Activated gamma-delta T cell (primary cell): Measurements from ENCODE around the gene ARMC9.
"Not testable (repeated sequence)": the region's sequence is repeated elsewhere in the genome, so short reads cannot be mapped to it uniquely, and the experiment has no call there.

Experiments
- DNase-seq: peaks from one replicate; lab custom pipeline; 2025; lab: John Stamatoyannopoulos, UW

Gene ARMC9

DNA sequence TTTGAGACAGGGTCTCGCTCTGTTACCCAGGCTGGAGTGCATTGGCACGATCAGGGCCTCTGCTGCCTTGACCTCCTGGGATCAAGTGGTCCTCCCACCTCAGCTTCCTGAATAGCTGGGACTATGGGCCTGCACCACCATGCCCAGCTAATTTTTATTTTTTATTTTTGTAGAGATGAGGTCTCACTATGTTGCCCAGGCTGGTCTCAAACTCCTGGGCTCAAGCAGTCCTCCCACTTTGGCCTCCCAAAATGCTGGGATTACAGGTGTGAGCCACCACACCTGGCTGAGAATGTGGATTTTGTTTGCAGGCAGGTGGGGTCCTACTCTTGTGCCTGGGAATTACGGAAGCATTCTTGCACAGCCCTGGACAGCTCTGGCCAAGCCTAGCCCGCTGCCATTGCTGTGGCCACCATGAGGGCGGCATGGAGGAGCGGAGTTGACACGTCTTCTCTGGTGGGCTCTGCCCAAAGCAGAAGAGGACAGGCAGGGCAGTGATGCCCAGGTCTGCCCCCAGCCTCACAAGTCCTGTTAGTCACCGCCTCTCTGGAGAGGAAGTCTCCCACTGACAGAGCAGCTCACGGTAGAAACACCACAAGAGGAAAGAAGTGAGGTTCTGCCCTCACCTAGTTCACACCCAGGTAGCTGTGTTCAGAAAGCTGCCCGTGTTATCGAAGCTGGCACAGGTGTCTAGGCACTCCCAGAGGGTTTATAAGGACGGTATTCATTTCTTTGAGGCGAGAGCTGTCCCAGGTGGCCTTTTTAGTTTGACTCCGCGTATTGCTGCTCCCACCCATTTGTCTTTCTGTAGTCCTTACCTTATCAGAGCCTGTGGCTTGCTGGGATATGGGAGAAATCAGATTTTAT, 46.2 kb downstream of the ARMC9 start:
- no peak for DNase-seq

DNA sequence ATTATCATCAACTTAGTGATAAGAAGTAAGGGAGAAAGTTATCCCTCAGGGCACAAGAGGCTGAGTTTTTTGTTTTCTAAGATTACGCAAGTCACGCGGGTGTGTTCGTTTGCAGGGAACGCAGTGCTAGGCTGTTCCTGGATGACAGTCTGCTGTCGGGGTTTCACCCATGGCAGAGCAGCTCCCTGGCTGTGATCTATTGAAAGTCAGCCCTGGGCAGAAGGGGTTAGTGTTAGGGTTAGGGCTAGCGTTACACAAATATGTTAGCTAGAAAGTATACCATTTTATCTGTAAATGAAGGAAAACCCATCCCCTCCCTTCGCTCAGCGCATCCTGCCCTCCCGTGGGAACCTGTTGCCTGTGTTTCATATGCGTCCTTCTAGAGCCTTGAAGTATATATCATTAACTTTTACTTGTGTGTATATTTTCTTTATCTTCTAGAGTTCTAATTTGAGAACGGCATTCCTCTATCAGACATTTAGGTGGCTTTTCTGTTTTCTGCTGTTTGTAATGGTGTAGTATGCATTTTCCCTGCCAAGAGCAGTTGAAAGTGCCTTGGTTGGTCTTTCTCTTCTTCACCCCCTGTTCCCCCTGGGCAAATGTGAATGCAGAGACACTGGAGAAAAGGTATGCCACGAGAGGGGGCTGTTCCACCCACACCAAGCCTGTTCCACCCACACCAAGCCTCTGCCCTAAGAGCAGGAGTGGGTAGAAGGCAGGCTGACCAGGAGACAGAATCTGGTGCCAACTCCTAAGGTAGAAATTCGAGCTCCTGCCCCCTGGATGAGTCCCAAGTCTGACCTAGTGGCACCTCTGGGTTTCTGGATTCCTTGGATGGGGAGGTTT, 47.0 kb downstream of the ARMC9 start:
- no peak for DNase-seq

DNA sequence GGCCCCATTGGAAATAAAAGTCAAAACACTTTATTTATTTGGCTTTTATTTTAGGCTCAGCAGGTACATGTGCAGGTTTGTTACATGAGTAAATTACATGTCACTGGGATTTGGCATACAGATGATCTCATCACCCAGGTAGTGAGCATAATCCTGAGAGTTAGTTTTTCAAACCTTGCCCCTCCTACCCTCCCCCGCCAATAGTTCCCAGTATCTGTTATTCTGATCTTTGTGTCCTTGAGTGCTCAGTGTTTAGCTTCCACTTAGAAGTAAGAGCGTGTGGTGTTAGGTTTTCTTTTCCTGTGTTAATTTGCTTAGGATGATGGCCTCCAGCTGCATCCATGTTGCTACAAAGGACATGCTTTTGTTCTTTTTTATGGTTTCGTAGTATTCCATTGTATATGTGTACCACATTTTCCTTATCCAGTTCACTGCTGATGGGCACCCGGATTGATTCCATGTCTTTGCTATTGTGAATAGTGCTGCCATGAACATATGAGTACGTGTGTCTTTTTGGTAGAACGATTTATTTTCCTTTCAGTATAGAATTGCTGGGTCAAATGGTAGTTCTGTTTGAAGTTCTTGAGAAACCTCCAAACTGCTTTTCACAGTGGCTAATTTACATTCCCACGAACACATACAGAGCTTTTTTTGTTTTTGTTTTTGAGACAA, 47.9 kb downstream of the ARMC9 start:
- DNase-seq = no peak

- DNase-seq = no peak
Observed at GRCh38 chr2:231250146-231250545, 51.7 kb downstream of the ARMC9 start.

- no peak for DNase-seq
Observed at GRCh38 chr2:231250698-231251097, 52.3 kb downstream of the ARMC9 start.

DNA sequence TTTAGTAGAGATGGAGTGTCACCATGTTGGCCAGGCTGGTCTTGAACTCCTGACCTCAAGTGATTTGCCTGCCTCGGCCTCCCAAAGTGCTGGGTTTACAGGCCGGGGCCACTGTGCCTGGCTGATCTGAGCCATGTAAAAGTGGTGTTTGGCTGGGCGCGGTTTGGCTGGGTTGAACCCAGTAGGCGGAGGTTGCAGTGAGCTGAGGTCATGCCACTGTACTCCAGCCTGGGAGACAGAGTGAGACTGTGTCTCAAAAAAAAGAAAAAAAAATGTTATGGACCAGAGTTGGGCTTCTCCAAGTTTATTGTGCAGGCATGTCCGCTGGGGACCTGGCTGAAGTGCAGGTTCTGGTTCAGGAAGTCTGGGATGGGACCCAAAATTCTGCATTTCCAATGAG, 54.9 kb downstream of the ARMC9 start:
- DNase-seq = not testable (repeated sequence)

DNA sequence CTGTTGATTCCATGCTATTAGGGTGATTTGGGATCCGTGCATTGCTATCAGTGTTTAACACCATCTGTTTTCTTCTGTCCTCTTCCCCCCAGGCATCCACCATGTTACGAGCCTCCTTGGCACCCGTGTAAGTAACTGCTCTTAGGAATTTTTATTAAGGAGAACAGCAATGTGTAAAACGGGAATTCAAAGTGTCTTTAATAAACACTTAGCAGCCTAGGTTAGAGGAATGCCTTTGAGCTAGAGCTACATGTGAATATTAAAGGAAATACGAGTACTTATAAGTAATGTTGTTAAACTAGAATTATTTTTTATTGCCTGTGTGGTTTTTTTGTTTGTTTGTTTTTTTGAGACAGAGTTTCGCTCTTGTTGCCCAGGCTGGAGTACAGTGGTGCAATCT, 58.1 kb downstream of the ARMC9 start:
- no peak for DNase-seq

DNA sequence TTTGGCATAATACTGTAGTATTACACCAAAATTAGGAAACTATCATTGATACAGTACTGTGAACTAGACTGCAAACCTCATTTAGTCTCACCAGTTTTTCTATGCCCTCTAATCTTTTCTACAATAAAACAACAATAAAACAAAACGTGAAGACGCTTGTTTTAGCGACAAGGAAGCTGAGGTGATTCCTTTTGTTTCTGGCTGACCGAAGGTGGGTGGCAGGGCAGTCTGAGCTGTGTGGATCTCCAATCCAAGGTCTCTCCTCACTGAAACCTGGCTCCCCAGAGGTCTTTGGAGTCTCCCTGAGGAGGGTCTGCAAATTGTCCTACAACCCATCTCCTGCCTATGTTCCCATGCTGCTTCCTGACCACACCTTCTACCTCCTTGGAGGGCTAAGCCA, 59.3 kb downstream of the ARMC9 start:
- no peak for DNase-seq

DNA sequence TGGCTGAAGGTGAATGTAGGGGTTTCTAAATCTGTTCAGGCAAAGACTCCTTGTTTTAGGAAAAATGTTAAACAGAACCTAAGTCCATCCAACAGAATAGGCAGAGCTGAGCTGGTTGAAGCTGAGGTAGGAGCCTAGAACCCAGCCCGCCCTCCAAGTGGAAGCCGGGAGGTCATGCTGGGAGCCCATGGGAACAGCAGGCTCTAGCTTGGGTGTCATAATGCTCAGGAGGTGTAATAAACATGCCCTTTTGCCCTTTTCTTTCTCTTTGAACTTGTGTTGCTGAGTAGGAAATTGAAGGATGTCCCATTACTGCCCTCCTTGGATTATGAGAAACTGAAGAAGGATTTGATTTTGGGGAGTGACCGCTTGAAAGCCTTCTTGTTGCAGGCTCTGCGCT, 60.3 kb downstream of the ARMC9 start:
- no peak for DNase-seq

DNA sequence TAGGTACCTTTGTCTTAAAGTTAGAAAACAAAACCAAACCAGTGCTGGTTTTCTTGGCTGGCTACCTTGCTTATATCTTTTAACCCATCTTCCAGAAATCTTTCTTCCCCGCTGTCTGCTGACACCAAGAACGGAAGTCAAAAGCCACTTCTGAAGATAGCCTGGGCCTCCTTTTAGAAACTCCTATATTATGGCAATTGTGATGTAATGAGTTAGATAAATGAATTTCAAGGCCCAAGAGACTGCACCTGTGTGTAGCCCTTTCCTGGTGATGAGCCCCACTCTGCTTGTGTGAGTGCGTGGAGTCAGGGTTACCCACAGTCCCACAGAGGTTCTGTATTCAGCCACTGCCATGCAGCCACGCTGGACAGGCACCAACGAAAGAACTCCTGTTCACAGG, 60.7 kb downstream of the ARMC9 start:
- DNase-seq = no peak

- DNase-seq = no peak
Observed at GRCh38 chr2:231260442-231261208, 62.2 kb downstream of the ARMC9 start.

DNA sequence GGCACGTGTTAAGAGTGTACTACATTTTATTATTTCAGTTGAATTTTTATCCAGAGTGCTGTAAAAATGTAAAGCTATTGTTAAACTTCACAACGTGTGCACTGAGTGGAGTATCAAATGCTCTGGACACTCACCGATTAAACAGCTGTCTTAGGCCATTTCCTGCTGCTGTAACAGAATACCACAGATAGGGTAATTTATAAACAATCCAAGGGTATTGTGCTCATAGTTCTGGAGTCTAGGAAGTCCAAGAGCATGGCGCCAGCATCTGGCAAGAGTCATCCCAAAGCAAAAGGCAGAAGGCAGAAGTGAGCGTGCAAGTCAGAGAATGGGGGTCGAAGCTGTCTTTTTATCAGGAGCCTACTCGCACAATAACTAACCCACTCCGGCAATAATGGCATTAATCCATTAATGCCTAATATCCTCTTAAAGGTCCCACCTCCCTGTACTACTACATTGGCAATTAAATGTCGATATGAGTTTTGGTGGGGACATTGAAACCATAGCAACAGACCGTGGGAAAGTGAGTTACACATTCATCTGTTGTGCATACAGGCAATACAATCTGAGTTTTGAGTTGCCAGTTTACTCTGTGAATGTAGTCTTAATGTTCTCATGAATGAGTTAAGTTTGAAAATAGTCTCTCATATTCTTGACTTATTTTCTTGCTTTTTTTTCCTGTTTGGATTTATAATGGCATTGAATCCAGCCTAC, 64.8 kb downstream of the ARMC9 start:
- no peak for DNase-seq

DNA sequence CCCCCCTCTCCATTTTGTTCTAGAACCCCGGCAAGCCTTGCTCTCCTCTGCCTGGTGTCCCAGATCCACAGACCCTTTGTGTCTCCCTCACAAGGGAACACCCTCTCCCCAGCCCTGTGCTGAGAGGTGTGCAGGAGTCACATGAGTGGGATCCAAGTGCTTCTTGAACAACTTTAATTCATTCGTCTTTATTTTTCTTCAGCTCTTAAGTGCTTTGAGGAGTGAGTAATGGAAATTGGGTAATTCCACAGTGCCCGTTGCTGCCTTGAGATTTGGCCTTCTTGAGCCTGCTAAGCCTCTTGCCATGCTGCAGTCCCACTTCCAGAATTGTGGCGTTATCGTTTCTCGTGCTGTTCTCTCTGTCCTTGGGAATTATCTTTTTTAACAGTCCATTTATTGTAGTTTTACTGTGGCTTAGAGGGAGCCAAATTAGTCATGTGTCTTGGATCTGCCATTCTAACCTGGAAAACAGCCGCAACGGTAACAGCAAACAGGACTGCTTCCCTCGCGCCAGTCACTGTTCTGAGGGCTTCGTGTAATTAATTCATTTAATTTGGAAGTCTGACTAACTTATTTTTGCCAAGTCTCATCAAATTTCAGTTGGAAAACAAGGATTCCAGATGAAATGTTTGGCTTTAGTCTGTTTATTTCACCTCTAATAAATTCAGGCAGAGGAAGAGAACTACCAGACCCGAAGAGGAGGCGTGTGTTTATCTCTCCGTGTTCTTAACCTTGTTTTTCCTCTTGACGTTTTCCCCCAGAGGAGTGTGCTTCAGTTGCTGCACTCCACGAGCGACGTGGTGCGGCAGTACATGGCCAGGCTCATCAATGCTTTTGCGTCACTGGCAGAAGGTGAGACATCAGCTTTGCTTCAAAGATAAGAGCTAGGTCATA, 72.0 kb downstream of the ARMC9 start:
- no peak for DNase-seq

GRCh38 chr2:231272991-231273390, 74.6 kb downstream of the ARMC9 start:
- no peak for DNase-seq

DNA sequence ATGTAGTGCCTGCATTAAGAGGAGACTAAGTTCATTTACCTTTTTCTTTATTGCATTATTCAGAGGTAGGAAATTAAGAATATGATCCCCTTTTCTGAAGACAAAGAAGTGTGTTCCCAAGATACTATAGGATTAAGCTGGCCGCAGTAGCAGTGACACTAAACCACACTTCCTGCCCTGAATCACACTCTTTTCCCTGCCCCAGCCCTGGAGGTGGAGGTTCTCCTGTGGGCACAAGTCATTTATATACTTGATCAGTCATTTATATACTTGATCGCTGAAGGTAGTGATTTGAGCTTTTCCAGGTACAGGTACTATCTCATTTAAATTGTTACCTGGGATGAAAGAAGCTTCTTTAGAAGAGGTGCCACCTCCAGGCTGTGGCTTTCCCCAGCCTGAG, 78.6 kb downstream of the ARMC9 start:
- no peak for DNase-seq

GRCh38 chr2:231277962-231278361, 79.5 kb downstream of the ARMC9 start:
- no peak for DNase-seq

- DNase-seq = no peak
Observed at GRCh38 chr2:231278868-231279267, 80.4 kb downstream of the ARMC9 start.

DNA sequence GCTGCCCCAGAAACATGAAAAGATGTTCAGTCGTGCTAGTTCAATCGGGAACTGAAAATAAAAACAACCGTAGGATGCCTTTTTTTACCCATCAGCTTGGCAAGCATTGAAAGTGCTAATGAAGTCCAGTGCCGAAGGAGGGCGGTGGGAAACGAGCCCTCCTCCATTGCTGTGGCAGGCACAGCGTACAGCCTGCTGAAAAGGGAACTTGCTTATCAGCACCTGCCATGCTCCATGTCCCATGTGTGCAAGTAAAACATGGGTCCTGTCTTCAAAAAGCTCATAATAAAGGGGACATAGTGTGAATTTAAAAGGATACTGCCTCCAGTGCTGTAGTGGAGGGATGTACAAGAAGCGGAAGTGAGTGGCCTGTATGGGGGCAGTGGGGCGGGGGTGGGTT, 82.4 kb downstream of the ARMC9 start:
- DNase-seq = no peak

DNA sequence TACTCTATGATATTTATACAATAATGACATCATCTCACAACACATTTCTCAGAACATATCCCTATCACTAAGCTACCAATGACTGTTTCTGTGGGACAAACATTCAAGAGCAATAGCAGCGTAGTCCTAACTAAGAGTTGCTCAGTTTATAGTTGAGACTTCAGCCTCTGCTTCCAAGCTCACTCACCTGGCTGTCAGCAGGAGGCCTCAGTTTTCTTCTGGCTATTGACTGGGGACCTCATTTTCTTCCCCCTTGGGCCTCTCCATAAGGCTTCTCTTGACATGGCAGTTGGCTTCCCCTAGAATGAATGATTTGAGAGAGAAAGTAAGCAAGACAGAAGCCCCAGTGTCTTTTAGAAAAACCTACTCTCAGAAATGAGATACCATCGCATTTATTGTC, 85.9 kb downstream of the ARMC9 start:
- no peak for DNase-seq

DNA sequence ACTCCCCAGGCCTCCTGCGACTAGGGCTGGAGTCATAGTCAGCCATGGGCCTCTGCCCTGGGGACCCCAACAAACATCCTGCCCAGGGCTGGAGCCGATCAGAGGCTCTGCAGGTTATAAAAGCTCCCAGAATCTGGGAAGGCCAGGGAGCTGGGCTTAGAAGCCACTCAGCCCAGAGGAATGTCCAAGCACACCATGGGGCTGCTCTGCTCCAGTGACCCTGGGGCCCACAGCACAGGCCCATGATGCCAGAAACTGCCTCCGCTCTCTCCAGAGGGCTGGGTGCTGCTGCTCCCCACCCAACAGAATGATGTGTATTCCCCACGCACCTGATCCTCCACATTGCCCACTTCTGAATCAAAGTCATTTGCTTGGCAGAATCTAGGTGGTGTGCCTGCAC, 88.5 kb downstream of the ARMC9 start:
- DNase-seq = no peak
